Stimulated activated CD8-positive, alpha-beta memory T cell treated with anti-CD3 and anti-CD28 coated beads, Interleukin-4, amount 100 ng/mL, for 48 hours (primary cell): ENCODE data around the gene KCND3.

ENCODE experiments used
- DNase-seq: peaks from one replicate; pipeline ENCODE4 v3.0.0-alpha.2; 2020

The KCND3 gene

DNA sequence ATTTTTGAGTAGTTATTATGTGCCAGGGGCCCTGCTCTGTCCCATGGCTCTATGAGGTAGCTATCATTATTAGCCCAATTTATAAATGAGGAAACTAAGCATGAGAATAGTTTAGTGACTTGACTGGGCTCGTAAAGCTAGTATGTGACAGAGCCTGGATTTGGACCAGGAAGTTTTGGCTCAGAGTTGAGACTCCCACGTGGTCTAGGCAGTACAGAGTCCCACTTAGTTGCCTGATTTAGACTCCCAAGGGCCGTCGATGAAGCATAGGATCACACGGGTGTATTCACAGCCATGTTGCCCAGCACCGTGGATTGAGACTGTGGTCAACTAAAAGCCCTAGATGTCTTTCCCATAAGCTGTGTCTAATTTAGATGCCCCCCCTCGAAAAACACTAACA, 152.1 kb downstream of the KCND3 start:
- DNase-seq: no peak

DNA sequence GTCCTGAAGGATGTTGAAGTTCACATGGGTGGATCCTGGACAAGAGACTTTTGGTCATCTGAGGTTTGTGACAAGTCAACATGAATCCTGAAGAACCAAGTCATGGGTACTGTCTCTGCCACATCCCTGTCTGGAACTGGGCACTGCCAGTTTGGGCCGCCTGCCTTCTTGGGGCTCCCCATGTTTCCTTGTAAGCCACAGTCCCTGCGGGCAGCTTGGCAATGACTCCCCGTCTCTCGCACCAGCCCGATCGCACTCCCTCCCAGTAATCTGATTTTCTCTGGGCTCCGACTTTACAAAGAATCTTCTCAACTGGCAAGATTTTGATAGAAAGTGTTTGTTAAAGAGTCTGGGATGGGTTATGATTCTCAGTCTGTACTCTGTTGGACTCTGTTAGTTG, 153.4 kb downstream of the KCND3 start:
- no peak for DNase-seq

DNA sequence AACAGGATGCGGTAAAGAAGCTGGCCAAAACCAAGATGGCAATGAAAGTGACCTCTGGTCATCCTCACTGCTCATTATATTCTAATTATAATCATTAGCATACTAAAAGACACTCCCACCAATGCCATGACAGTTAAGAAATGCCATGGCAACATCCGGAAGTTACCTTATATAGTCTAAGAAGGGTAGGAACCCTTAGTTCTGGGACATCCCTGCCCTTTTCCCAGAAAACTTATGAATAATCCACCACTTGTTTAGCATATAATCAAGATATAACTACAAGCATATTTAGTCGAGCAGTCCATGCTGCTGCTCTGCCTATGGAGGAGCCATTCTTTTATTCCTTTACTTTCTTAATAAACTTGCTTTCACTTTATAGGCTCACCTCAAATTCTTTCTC, 154.0 kb downstream of the KCND3 start:
- no peak for DNase-seq

DNA sequence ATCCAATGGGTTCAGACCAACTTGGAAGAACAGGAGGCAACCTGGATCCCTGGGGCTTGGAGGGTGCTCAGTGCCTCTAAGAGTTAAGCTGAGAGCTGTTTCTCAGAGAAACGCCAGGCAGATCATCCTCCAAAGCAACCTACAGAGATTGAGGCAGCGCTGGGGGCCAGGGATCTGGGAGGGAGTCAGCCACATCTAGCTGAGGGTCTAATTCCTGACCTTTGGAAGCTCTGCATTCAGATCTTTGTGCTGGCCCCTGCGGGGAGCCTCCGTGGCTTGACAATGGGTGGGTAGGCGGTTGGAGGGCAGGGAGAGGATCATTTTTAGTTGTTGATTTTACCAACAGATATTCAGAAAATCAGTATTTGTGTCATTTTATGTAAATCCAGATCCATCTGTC, 154.5 kb downstream of the KCND3 start:
- DNase-seq: no peak

DNA sequence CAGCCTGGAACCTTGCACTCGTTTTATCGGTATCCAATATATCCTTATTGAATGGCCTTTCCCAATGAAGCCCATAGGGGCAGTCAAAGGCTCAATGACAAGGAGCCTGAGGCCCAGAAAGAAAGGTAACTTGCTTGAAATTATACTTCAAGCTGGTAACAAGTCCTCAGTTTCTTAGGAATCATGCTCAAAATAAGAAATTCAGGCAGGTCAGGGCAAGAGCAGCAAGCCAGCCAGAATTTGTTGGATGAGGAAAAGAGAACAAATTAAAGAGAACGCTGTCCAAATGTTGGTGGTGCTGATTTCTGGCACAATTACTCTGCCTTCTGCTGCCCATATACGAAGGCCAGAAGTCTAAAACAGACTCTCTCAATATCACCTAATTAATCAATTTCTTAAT, 156.1 kb downstream of the KCND3 start:
- DNase-seq: no peak

DNA sequence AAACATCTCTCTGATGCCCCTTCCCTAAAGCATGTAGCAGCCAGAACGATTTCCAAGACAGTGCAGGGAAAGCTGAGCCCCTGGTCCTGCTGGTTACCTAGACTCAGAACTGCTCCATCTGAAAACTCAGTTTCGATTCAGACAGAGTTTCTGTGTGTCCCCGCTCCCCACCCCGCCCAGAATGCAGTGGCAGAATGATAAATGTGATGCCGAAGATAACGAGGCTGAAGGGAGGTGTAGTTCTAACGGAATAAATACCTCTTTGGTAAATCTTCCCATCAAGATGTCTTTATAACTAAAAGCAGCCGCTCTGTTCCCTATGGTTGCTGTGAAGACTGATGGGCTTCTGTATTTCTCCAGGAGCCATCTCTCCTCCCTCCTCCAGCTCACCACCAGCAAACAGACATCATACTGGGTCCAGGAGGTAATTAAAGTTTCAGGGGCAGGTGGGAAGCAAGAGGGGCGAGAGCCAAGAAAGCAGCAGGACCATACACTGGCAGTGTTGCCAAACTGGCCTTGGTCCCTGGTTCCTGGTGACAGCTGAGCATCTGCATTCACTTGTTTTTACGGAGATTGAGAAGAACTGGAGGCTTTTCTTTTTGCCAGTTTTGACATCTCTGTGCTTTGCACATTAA, 156.8 kb downstream of the KCND3 start:
- no peak for DNase-seq

DNA sequence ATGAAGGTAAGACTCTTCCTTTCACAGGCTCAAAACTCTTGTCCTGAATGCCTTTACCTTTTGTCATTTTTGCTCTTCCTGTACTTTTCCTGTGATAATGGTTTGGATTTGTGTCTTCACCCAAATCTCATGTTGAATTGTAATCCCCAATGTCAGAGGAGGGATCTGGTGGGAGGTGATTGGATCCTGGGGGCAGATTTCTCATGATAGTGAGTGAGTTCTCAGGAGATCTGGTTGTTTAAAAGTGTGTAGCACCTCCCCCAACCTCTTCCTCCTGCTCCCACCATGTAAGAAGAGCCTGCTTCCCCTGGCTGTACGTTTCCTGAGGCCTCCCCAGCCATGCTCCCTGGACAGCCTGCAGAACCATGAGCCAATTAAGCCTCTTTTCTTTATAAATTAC, 158.3 kb downstream of the KCND3 start:
- DNase-seq: no peak

DNA sequence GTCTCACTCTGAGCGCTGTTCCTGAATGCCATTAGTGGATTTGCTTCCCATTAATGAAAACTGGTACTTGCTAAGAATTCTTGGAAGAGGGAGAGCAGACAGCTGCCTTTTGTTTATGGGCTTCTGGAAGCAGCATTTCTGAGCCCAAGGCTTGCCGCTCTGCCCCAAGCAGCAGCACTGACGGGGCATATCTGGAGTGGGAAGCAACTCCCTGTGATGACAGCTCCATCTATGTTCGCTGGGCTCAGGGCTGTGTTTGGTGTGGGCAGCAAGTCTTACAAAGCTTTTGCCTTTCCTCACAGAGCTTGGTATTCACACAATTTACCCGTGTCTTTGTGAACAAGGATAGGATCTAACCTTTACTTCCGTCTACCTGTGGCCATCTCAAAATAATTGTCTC, 161.5 kb downstream of the KCND3 start:
- DNase-seq: no peak

DNA sequence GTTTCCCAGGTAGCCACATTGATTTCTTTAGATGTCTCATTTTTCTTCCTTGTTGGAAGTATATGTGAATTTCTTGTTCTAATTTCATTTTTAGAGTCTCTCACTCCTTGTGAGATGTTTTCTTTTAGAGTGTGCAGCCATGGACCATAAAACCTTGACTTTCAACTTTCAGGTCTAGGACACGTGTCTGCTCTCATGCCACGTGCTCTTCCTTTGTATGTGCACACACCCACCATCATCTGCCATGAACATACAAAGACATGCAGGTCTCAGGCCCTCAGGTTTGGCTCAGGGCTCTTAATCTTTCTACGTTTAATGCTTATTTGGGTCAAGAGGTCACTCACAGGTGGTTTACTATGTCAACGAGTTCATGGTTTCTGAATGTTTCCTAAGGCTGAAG, 163.2 kb downstream of the KCND3 start:
- no peak for DNase-seq

DNA sequence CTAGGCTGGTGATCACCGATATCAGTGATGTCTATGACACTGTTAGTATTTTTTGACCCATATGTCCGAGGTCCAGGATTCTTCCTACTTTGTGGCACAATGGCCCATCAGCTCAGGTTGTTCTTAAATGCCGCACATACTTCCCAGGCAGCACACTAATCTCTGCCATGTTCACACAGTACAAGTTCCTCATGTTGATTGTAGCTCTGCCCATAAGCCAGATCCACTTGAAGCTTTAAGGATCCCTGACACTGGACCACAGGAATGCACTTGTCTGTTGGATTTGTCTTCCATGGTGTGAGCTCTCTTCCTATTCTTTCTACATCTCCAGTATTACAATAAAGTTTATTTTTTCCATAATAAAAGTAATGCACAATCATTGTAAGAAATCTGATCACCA, 164.3 kb downstream of the KCND3 start:
- no peak for DNase-seq

DNA sequence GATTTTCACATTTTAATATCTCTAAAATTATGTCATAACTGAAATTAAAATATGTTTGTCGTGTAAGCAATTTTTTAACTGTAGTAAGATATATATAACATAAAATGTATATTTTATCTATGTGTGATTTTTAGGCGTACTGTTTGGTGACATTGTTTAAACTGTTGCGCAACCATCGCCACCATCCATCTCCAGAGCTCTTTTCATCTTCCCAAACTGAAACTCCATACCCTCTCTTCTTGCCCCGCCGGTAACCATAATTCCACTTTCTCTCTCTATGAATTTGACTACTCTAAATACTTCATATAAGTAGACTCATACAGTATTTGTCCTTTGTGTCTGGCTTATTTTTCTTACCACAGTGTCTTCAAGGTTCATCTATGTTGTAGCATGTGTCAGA, 167.3 kb downstream of the KCND3 start:
- DNase-seq: no peak

DNA sequence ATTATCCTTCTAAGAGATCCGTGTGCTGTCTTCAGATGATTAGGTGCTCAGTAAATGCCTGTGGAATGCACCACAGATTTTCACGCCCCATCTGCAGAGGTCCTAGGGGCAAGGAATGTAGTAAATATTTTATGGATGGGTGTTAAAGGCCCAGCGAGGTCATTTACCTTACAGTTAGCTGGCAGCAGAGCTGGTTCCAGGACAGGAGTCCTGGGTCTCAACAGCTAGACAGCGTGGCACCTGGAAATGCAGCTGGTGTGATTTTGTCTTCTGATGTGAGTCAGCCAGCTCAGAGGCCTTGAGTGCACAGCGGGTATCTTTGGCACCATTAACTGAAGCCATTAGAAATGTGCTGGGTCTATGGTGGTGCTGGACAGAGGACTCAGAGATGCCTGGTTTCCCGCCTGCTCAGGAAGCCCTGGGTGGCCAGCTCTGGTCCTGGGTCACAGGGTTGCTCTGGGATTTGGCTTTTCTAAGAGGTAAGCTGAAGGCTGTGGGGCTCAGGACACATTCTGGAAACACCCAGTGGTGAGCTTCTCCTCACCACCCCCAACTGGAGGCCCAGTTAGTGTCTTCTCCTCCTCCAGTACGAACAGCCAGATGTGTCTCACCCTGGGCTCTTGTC, 168.2 kb downstream of the KCND3 start:
- DNase-seq: no peak

DNA sequence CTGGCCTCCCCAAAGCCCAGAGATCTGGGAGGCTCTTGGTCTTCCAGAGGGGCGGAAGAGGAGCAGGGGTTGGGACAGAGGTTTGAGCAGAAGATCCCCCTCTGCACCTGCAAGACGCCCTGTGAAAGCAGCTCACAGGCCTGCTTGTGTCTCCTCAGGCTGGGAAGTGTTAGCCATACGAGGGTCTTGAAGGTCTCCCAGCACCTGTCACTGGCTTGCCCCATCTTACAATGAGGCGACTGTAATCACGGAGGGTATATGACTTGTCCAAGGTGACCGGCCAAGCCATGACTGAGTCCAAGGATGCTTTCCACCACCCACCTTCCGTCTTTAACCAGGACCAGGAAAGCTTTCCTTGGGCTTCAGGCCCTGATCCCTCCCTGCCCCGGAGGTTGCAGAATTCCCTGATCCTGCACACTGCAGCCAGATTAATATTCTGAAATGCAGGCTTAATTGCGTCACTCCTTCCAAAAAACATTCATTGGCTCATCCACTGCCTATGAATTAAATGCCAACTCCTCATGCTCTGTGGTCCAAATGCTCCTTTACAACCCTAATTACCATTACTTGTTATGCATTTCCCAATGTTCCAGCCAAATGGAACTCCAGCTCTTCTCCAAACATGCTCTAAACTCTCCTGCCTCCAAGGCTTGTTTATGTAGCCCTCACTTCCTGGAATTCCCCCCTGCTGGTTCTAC, 169.8 kb downstream of the KCND3 start:
- DNase-seq: no peak

DNA sequence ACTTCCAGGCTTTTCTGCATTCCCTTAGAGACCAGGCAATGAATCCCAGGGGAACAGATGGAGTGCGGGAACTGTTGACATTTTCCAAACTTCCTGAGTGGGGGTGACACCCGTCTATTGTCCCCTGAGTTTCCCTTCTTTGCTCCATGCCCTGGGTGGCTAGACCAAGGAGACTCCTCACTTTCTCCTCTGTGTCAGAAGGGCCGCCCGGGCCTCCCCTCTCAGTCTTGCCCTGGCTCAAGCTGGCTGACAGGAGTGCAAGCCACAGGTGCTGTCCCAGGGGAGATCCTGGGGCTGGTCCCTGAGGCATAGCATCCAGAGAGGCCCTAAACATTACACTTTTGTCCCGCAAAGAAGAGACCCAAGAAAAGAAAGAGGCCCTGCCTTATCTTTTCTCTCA, 170.9 kb downstream of the KCND3 start:
- no peak for DNase-seq

DNA sequence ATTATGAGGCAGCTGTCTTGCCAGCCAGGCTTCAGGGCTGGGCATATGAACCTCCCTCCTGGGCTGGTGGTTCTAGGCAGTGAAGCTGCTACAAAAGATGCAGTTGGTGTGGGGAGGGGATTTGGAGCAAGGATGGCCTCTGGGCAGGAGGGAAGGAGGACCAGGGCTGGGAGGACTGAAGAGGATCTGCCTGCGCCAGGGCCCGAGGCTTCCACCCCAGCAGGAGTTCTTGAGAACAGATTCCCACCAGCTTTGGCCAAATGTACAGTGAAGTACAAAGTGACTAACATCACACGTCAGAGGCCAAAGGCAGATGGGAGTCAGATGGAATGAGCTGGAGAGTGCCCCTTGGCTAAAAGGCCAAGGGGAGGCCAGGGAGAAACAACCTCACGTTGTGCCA, 171.4 kb downstream of the KCND3 start:
- DNase-seq: no peak

DNA sequence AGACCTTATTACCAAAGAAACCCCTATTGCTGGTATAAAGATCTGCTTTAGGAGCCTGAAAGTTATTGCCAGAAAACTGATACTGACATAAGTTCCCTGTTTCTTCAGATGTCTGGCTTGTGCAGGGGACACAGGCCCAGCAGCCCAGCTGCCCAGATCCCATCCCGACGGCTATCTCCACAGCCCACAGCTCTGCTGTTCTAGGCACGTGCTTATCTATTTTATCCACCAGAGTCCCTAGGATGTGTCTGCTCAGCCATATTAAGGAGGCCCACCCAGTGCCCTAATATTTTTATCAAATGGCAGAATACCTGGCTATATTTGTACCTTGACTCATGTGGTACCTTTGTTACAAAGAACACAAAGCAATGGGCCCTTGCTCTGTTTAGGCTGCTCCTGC, 174.8 kb downstream of the KCND3 start:
- no peak for DNase-seq

DNA sequence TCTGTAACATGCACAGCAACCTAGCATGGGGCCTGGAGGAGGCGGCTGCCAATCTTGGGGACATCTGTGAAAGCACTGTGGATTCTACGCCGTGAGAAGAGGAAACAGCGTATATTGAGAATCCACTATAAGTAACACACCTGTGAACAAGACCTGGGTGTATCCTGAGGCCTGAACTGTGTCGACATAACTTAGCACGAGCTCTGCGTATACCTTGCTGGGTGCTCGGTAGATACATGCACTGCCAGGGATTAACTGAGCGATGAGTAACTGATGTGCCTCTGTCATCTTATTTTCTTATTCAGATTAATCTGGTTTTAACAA, 175.2 kb downstream of the KCND3 start:
- DNase-seq: no peak

DNA sequence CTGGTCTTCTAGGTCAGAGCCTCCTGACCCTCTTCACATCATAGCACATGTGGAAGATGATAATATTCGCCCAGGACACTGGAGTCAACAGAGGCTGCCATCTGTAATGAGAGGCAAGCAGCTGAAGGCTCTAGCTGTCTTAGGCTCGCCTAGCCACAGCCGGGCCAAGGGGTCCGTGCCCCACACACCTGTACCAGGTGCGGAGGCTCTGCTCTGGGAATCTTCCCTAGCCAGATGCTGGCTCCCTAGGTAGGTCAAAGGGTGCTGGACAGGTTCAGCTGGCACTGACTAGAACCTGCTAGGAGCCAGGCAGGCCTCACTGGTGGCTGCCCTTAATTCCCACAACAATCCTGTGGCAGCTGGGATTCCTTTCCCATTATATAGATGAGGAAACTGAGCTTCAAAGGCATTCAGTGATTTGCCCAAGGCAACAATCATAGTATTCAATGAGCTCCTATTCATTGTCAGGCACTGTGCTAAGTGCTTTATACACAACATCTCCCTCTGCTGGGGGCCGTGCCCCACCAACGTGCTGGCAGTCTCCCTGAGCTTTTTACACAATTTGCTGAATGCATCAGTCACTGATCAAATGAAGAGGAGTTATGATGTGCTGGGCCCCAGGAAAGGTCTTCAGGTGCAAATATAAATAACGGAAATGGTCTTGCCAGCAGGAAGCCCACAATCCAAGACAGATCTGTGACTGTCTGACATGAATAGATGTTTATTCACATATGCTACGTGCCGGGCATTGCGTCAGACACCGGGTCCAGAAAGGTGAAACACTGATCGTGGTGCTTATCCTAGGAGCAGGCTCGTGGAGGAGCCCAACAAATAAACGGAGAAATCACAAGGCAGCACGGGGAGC, 175.8 kb downstream of the KCND3 start:
- DNase-seq: no peak

DNA sequence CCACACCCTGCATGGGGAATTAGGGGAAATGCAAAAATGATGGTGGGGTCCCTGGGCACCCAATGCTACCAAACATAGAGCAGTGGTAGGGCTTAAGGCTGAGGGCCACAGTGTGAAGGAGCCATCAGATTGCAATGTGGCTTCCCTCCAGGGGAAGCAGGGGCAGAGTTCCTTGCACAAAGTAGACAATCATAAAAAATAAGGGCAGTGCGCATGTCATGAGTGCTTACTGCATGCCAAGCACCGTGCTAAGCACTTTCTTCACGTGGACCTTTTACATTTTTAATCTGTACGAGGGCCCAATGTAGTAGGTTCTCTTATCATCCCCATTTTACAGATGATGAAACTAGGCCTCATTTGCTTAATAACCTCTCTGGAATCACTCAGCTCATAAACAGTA, 177.2 kb downstream of the KCND3 start:
- no peak for DNase-seq

DNA sequence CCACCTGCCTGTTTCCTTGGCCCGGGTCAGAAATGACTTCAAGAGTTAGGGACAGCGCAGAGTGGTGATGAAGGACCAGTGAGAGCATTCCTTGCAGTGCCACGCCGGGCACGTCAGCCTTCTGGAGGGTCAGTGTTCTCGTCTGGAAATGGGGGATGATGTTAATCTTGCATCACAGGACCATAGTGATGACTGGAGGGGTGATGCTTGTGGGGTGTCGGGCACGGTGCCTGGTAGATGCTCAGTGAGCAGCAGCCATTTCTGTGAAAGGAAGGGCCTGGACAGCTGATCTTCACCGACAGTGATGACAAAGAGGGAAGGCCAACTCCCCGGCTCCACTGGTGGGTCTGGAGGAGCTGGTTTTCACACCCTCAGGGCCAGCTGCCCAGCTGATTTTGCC, 177.6 kb downstream of the KCND3 start:
- DNase-seq: no peak

DNA sequence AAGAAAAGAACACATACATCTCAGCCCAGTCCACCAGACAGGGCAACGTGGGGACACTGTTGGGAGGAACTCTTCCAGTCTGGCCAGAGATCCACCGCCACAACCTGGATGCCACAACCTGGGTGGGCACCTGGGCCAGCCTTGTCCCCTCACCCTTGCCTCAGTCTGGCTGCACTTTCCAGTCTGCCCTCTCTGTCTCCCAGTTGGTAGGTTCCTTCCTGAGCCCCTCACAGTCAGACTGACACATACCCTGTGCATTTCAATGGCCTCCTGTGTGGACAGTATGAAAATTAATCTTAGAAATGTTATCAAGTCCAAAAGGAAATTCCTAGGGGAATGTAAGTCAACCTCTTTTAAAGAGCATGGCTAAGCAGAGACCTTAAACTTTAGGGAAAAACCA, 184.2 kb downstream of the KCND3 start:
- DNase-seq: no peak

DNA sequence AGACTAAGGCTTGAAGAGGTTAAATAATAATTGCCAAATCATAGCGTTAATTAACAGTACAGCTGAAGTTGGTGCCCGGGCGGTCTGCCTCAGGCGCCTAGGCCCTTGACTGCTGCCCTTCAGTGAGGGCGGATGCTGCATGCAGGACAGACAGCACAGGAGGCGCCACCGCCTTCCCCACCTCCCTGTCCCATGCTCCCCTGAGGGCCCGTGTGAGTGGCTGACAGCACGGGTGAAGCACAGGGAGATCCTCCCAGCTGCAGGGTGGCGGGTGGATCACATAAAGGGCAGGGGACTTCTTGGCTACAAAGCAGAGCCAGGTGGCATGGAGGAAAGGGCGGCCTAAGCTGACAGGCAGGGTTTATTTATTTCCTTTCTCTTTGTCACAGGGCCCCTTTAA, 184.7 kb downstream of the KCND3 start:
- no peak for DNase-seq

DNA sequence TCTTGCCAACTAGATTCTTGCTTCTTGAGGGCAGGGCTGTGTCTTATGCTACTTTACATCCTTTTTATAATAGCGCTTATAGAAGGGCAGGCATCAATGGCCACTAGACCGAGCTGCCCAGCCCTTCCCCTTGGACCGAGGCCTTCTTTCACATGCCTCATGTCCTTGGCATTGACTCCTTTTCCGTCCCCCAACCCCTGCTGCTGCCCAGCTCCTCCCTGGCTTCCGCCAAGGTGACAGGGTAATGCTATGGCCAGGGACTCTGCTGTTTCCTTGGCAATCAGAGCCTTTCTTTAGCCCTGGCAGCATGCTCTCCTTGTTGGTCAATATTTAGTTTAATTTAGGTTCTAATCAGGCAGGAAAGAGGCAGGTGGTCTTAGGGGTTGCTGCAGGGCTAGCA, 185.5 kb downstream of the KCND3 start:
- DNase-seq: no peak

DNA sequence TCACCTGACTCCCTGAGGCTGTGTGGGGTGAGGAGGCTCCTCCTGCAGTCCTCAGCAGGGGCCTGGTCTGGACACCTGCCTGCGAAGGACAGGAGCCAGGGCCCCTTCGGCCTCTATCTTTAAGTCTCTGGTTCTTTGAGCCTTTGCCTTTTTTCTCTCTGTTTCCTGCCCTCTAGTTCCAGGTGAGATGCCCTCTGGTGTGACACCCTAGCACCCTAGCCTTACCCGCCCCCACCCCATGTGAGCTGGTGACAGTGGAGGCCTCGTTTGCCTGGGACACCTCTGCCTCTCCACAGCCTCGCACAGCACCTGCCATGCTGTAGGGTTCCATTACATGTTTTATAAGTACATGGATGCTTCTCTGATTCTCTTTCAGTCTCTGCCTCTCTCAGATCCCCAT, 186.5 kb downstream of the KCND3 start:
- no peak for DNase-seq
